ENCODE measurements around the gene OVCA2.

DNA sequence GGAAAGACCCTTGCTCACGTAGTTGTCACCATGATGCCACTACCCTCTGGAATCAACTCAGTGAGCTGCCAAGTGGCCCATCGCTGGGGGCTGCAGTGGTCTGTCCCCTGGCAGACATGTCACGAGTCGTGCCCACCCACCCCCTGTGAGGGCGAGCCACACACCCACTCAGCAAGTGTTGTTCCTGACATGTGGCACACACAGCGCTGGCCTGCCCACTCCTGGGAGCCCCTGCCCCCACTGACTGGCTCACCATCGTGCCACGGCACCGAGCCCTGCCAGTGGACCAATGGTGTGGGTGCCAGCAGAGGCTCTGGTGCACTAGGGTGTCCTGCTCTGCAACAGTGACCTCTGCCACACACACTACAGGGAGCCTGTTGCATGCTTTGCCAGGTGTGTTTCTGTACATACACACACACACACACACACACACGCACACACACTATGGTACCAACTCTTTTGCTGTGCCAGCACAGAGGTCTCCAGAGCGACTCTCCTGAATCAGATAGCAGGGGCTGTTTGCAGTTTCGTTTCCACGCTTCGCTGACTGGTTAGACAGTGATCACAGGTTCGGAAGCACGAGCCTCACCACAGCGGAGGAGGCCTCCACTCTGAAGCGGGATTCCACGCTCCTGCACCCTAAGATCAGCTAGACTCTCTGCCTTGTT, 24.4 kb upstream of the OVCA2 start:
- TF ChIP-seq POLR2A (IDR thresholded peaks at IDR 0.05): no peak
- TF ChIP-seq, protein P1, sequence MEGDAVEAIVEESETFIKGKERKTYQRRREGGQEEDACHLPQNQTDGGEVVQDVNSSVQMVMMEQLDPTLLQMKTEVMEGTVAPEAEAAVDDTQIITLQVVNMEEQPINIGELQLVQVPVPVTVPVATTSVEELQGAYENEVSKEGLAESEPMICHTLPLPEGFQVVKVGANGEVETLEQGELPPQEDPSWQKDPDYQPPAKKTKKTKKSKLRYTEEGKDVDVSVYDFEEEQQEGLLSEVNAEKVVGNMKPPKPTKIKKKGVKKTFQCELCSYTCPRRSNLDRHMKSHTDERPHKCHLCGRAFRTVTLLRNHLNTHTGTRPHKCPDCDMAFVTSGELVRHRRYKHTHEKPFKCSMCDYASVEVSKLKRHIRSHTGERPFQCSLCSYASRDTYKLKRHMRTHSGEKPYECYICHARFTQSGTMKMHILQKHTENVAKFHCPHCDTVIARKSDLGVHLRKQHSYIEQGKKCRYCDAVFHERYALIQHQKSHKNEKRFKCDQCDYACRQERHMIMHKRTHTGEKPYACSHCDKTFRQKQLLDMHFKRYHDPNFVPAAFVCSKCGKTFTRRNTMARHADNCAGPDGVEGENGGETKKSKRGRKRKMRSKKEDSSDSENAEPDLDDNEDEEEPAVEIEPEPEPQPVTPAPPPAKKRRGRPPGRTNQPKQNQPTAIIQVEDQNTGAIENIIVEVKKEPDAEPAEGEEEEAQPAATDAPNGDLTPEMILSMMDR (IDR thresholded peaks at IDR 0.05): no peak
- no peak for TF ChIP-seq EP300 (IDR thresholded peaks at IDR 0.05)

Measured in stomach (tissue), 4 donors.